ENCODE results near the gene ZNF8. TPM values are rescaled to one million over a fixed set of nuclear protein-coding genes. Genes with fewer than 3 reads are reported as not detected.

The ZNF8 gene
- total and polyA plus RNA-seq, 2 donors (not counting 1 experiment from before 2014, with no cell fraction given), result 2.6 to 5.6 TPM

- Histone ChIP-seq H3K79me2 (ENCODE audit: control insufficient read depth, insufficient read depth, low read length) (no peaks in the 10 kb centered on the region), H3K4me1 (ENCODE audit: control insufficient read depth, extremely low read depth, insufficient read depth, low read length) (no peaks in the 10 kb centered on the region), H3K9me3 (ENCODE audit: control insufficient read depth, insufficient read depth, low read depth, low read length) (no peaks in the 10 kb centered on the region), H3K27me3 (ENCODE audit: control insufficient read depth, insufficient read depth, low read length) (no peaks in the 10 kb centered on the region), H3K4me2 (ENCODE audit: extremely low read depth, insufficient read depth, low read length) (no peak overlapping the region), H3K9ac (ENCODE audit: insufficient read depth, low read length) (no peak overlapping the region), H3K27ac (ENCODE audit: insufficient read depth, low read length) (no peak overlapping the region), H2AFZ (ENCODE audit: low read length) (no peak overlapping the region), H3K36me3 (ENCODE audit: control insufficient read depth, insufficient read depth, low read length) (peaks cover 2% of the 10 kb centered on the region), H3K4me3 (replicated peaks in 1 of 4; ENCODE audit: control extremely low read depth in 1 of 4, insufficient read depth in 1 of 4, low read depth in 3 of 4, low read length in 4 of 4) (no peak overlapping the region), H4K20me1 (ENCODE audit: control insufficient read depth, extremely low read depth, insufficient read depth, low read length) (no peaks in the 10 kb centered on the region)
- no peak for TF ChIP-seq CTCF (conservative IDR thresholded peaks at IDR 0.05 in 1 of 2, IDR thresholded peaks at IDR 0.05 in 1 of 2; ENCODE audit: low read depth in 1 of 2, low read length in 2 of 2)
- no peak for TF ChIP-seq EZH2 (IDR thresholded peaks at IDR 0.05; ENCODE audit: low read length, missing control alignments)
- DNase-seq (ENCODE audit: low read depth in 2 of 2), result no peak
These were observed 70.8 kb downstream of the ZNF8 start for GRCh38 chr19:58349590-58349989.

- Histone ChIP-seq H3K27ac (ENCODE audit: insufficient read depth, low read length) (no peak overlapping the region), H2AFZ (ENCODE audit: low read length) (no peak overlapping the region), H3K9me3 (ENCODE audit: control insufficient read depth, insufficient read depth, low read depth, low read length) (no peaks in the 10 kb centered on the region), H3K36me3 (ENCODE audit: control insufficient read depth, insufficient read depth, low read length) (peaks cover 2% of the 10 kb centered on the region), H4K20me1 (ENCODE audit: control insufficient read depth, extremely low read depth, insufficient read depth, low read length) (no peaks in the 10 kb centered on the region), H3K27me3 (ENCODE audit: control insufficient read depth, insufficient read depth, low read length) (no peaks in the 10 kb centered on the region), H3K4me3 (replicated peaks in 1 of 4; ENCODE audit: control extremely low read depth in 1 of 4, insufficient read depth in 1 of 4, low read depth in 3 of 4, low read length in 4 of 4) (no peak overlapping the region), H3K79me2 (ENCODE audit: control insufficient read depth, insufficient read depth, low read length) (no peaks in the 10 kb centered on the region), H3K4me1 (ENCODE audit: control insufficient read depth, extremely low read depth, insufficient read depth, low read length) (no peaks in the 10 kb centered on the region), H3K4me2 (ENCODE audit: extremely low read depth, insufficient read depth, low read length) (no peak overlapping the region), H3K9ac (ENCODE audit: insufficient read depth, low read length) (no peak overlapping the region)
- DNase-seq (ENCODE audit: low read depth in 2 of 2), result no peak
- TF ChIP-seq EZH2 (IDR thresholded peaks at IDR 0.05; ENCODE audit: low read length, missing control alignments) (no peak), CTCF (conservative IDR thresholded peaks at IDR 0.05 in 1 of 2, IDR thresholded peaks at IDR 0.05 in 1 of 2; ENCODE audit: low read depth in 1 of 2, low read length in 2 of 2) (no peak)
These were observed 71.5 kb downstream of the ZNF8 start for GRCh38 chr19:58350001-58350861.

- Histone ChIP-seq H3K27ac (ENCODE audit: insufficient read depth, low read length) (no peak overlapping the region), H3K9ac (ENCODE audit: insufficient read depth, low read length) (no peak overlapping the region), H3K79me2 (ENCODE audit: control insufficient read depth, insufficient read depth, low read length) (no peaks in the 10 kb centered on the region), H3K4me1 (ENCODE audit: control insufficient read depth, extremely low read depth, insufficient read depth, low read length) (no peaks in the 10 kb centered on the region), H3K36me3 (ENCODE audit: control insufficient read depth, insufficient read depth, low read length) (peaks cover 2% of the 10 kb centered on the region), H3K27me3 (ENCODE audit: control insufficient read depth, insufficient read depth, low read length) (no peaks in the 10 kb centered on the region), H2AFZ (ENCODE audit: low read length) (no peak overlapping the region), H4K20me1 (ENCODE audit: control insufficient read depth, extremely low read depth, insufficient read depth, low read length) (no peaks in the 10 kb centered on the region), H3K4me3 (replicated peaks in 1 of 4; ENCODE audit: control extremely low read depth in 1 of 4, insufficient read depth in 1 of 4, low read depth in 3 of 4, low read length in 4 of 4) (no peak overlapping the region), H3K9me3 (ENCODE audit: control insufficient read depth, insufficient read depth, low read depth, low read length) (no peaks in the 10 kb centered on the region), H3K4me2 (ENCODE audit: extremely low read depth, insufficient read depth, low read length) (no peak overlapping the region)
- TF ChIP-seq EZH2 (IDR thresholded peaks at IDR 0.05; ENCODE audit: low read length, missing control alignments) (no peak), CTCF (conservative IDR thresholded peaks at IDR 0.05 in 1 of 2, IDR thresholded peaks at IDR 0.05 in 1 of 2; ENCODE audit: low read depth in 1 of 2, low read length in 2 of 2) (no peak)
- DNase-seq (ENCODE audit: low read depth in 2 of 2), result no peak
These were observed 72.3 kb downstream of the ZNF8 start for GRCh38 chr19:58350871-58351557.
